HepG2 (cell line): Measurements from ENCODE around the gene ASMT. TPM values are rescaled to one million over a fixed set of nuclear protein-coding genes. Genes with fewer than 3 reads are reported as not detected.
"Not testable (repeated sequence)": the region's sequence is repeated elsewhere in the genome, so short reads cannot be mapped to it uniquely, and the experiment has no call there.

Source experiments
- ATAC-seq: fragments of 200-7000 bp; cut with Tn5 transposase; 3 replicates; pipeline ENCODE4 v1.9.1; 2020; ENCODE audit warnings: mild to moderate bottlenecking, moderate library complexity
- Bru-seq: library from RNA; stranded (reverse); fragments of 400-500 nt; gene quantifications from one replicate; lab custom pipeline; 2021; lab: Mats Ljungman, UMichigan
- BruChase-seq, 2 experiments: library from RNA; stranded (reverse); fragments of 400-500 nt; gene quantifications; one replicate each; lab custom pipeline; 2021; lab: Mats Ljungman, UMichigan
- BruUV-seq: library from RNA; stranded (reverse); fragments of 400-500 nt; replicated peaks from 2 replicates; lab custom pipeline; 2021; lab: Mats Ljungman, UMichigan
- CTCF ChIA-PET: fragments of 300-600 bp; formaldehyde crosslinking; extraction: SDS; loops from one replicate; lab custom pipeline; 2021; ENCODE audit warnings: low total read pairs, inconsistent platforms, low intra/inter-chr PET ratio; lab: Yijun Ruan, JAX
- POLR2A ChIA-PET: fragments of 350-600 bp; sonication (Branson Sonifier 250); formaldehyde crosslinking; loops from one replicate; lab custom pipeline; 2020; ENCODE audit warnings: antibody characterized with exemption, inconsistent platforms; lab: Yijun Ruan, JAX
- DNase-seq: peaks from one replicate; pipeline ENCODE4 v3.0.0-alpha.2; 2015; ENCODE audit warnings: low spot score
- FAIRE-seq: peaks from 3 replicates; lab custom pipeline; 2011; peaks lifted over from hg19 to GRCh38; lab: Jason Lieb, UNC
- H2AFZ ChIP-seq: one replicate; pipeline ENCODE4 v1.6.1; 2011; ENCODE audit warnings: low read length, inconsistent platforms
- H3K27ac ChIP-seq: fragments of 300-600 bp; 3 replicates; pipeline ENCODE4 v1.8.0; 2011; ENCODE audit warnings: mixed run types, mild to moderate bottlenecking, mixed read lengths, low read length, inconsistent platforms; ENCODE audit not compliant: insufficient read depth; ENCODE audit errors: extremely low read length
- H3K27me3 ChIP-seq, 2 experiments: fragments of 200-600 bp in 1 of 2; 2 replicates in 1 of 2; 3 replicates in 1 of 2; pipeline versions ENCODE4 v1.6.0 to v1.8.0; 2011; ENCODE audit warnings: low read length in 2 of 2, mild to moderate bottlenecking in 2 of 2, moderate library complexity in 2 of 2, inconsistent platforms in 1 of 2; ENCODE audit not compliant: insufficient read depth in 2 of 2, control insufficient read depth in 1 of 2
- H3K36me3 ChIP-seq, 2 experiments: fragments of 200-600 bp in 1 of 2; replicated peaks in 1 of 2; 2 replicates in 1 of 2; 3 replicates in 1 of 2; pipeline versions ENCODE4 v1.5.1 to v1.8.0; 2011; ENCODE audit warnings: low read length in 2 of 2, inconsistent platforms in 1 of 2; ENCODE audit not compliant: insufficient read depth in 2 of 2, control insufficient read depth in 1 of 2
- H3K4me1 ChIP-seq: 2 replicates; pipeline ENCODE4 v1.5.1; 2012; ENCODE audit warnings: low read length, inconsistent platforms; ENCODE audit not compliant: insufficient read depth
- H3K4me2 ChIP-seq: 2 replicates; pipeline ENCODE4 v1.6.0; 2011; ENCODE audit warnings: low read depth, low read length, inconsistent platforms
- H3K4me3 ChIP-seq, 3 experiments: fragments of 200-600 bp in 1 of 3; sonication (generic), shearing (Covaris generic) in 1 of 3; replicated peaks in 1 of 3; 2 replicates each; pipeline ENCODE4 v1.5.1; 2011 to 2016; ENCODE audit warnings: low read length in 3 of 3, inconsistent platforms in 2 of 3, low read depth in 2 of 3, mild to moderate bottlenecking in 2 of 3, control low read depth in 1 of 3, mixed read lengths in 1 of 3; ENCODE audit not compliant: insufficient read depth in 1 of 3
- H3K79me2 ChIP-seq: one replicate; pipeline ENCODE4 v1.6.1; 2011; ENCODE audit warnings: low read length, inconsistent platforms; ENCODE audit not compliant: insufficient read depth
- H3K9ac ChIP-seq: 2 replicates; pipeline ENCODE4 v1.6.0; 2011; ENCODE audit warnings: mild to moderate bottlenecking, low read depth, low read length, inconsistent platforms; ENCODE audit not compliant: insufficient read depth
- H3K9me3 ChIP-seq: 2 replicates; pipeline ENCODE4 v1.5.1; 2012; ENCODE audit warnings: mild to moderate bottlenecking, low read length
- H4K20me1 ChIP-seq: 2 replicates; pipeline ENCODE4 v1.6.0; 2011; ENCODE audit warnings: inconsistent platforms, mild to moderate bottlenecking, low read length, moderate library complexity; ENCODE audit not compliant: insufficient read depth
- KMT2A ChIP-seq: sonication (generic); formaldehyde crosslinking; IDR thresholded peaks from 2 replicates; pipeline ENCODE4 v1.4.0; 2020; ENCODE audit warnings: missing genetic modification reagents
- MED8 ChIP-seq: sonication (generic); formaldehyde crosslinking; IDR thresholded peaks from 2 replicates; pipeline ENCODE4 v1.8.1; 2023; ENCODE audit warnings: mild to moderate bottlenecking, missing genetic modification reagents; ENCODE audit not compliant: insufficient replicate concordance
- WGBS: methylation state at CpG from one replicate; pipeline ENCODE4 v1.1.6; 2017; ENCODE audit warnings: low lambda C conversion rate; 5-methylcytosine and 5-hydroxymethylcytosine counted together
- in situ Hi-C: cut with HindIII; loops from 2 replicates; pipeline ENCODE4 v1.10.0; 2017; ENCODE audit warnings: low pct_unique_long_range_greater_than_20kb; ENCODE audit not compliant: extremely low pct_ligation_motif_present
- intact Hi-C: fragments of 100-400 bp; cut with micrococcal nuclease; formaldehyde crosslinking; loops from one replicate; pipeline ENCODE4 v1.10.0; 2022; ENCODE audit not compliant: unreplicated experiment
- long read RNA-seq, 2 experiments: library from RNA in 1 of 2; library from polyadenylated mRNA in 1 of 2; stranded (forward) in 1 of 2; unstranded in 1 of 2; transcript quantifications; one replicate each; pipeline ENCODE4 v2.0.0, GENCODE V29; 2019 to 2022
- polyA minus RNA-seq, 3 experiments: library from RNA; depleted of rRNA, polyadenylated mRNA; stranded (reverse); fragments of >200 nt; gene quantifications; 2 replicates each; pipeline ENCODE4 v1.2.3, GENCODE V29; 2011; ENCODE audit warnings: low replicate concordance in 1 of 3
- polyA plus RNA-seq, 8 experiments: library from polyadenylated mRNA; depleted of rRNA in 3 of 8; stranded (reverse) in 7 of 8; unstranded in 1 of 8; fragments of >200 nt; fragmentation: Illumina TruSeq in 4 of 8; extraction: Trizol in 4 of 8; gene quantifications; 2 replicates each; pipeline versions ENCODE4 v1.2.1 to v1.2.3, GENCODE V29; 2011 to 2016; ENCODE audit warnings: low read depth in 4 of 8, missing spikeins in 1 of 8, mixed read lengths in 1 of 8; ENCODE audit not compliant: insufficient read depth in 1 of 8
- total RNA-seq, 5 experiments: library from RNA; depleted of rRNA; stranded (reverse); fragments of >200 nt; fragmentation: Illumina TruSeq; extraction: Trizol; gene quantifications; 2 replicates each; pipeline ENCODE4 v1.2.3, GENCODE V29; 2016; ENCODE audit warnings: low read depth in 1 of 5

ASMT gene, protein sequence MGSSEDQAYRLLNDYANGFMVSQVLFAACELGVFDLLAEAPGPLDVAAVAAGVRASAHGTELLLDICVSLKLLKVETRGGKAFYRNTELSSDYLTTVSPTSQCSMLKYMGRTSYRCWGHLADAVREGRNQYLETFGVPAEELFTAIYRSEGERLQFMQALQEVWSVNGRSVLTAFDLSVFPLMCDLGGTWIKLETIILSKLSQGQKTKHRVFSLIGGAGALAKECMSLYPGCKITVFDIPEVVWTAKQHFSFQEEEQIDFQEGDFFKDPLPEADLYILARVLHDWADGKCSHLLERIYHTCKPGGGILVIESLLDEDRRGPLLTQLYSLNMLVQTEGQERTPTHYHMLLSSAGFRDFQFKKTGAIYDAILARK
- total RNA-seq (2016; rRNA removed; fragmentation: Illumina TruSeq; extraction: Trizol) (not detected in 2 replicates), polyA plus RNA-seq (2011; rRNA removed) (0.04 and 0.33 TPM in 2 replicates), polyA minus RNA-seq (2011; rRNA and poly(A)+ RNA removed; ENCODE audit: low replicate concordance) (not detected in 2 replicates), Bru-seq, nascent RNA (not detected), BruChase-seq, experiment 1, labeled RNA remaining after a 6-hour chase (percentile 13 among the genes with signal in this experiment), BruChase-seq, experiment 2, labeled RNA remaining after a 2-hour chase (percentile 2 among the genes with signal in this experiment)
- not detected in 2 replicates for total RNA-seq (2016; cell fraction: cytosol; rRNA removed; fragmentation: Illumina TruSeq; extraction: Trizol; ENCODE audit: low read depth)
- not detected in 2 replicates for total RNA-seq (2016; cell fraction: insoluble cytoplasmic fraction; rRNA removed; fragmentation: Illumina TruSeq; extraction: Trizol)
- total RNA-seq (2016; cell fraction: membrane; rRNA removed; fragmentation: Illumina TruSeq; extraction: Trizol): not detected in 2 replicates
- total RNA-seq (2016; cell fraction: nucleus; rRNA removed; fragmentation: Illumina TruSeq; extraction: Trizol): not detected in 2 replicates
- 0.04 and 0.06 TPM in 2 replicates for polyA plus RNA-seq (2011; cell fraction: cytosol; rRNA removed)
- not detected in 2 replicates for polyA plus RNA-seq (2011; cell fraction: nucleus; rRNA removed)
- polyA plus RNA-seq (2012): not detected in 2 replicates
- 0.14 TPM in 1 of 2 replicates, not detected in the other for polyA plus RNA-seq (2016; cell fraction: cytosol; fragmentation: Illumina TruSeq; extraction: Trizol; ENCODE audit: low read depth)
- not detected in 2 replicates for polyA plus RNA-seq (2016; cell fraction: insoluble cytoplasmic fraction; fragmentation: Illumina TruSeq; extraction: Trizol; ENCODE audit: low read depth)
- 0.15 TPM in 1 of 2 replicates, not detected in the other for polyA plus RNA-seq (2016; cell fraction: membrane; fragmentation: Illumina TruSeq; extraction: Trizol; ENCODE audit: low read depth)
- polyA plus RNA-seq (2016; cell fraction: nucleus; fragmentation: Illumina TruSeq; extraction: Trizol; ENCODE audit: insufficient read depth, low read depth): not detected in 2 replicates
- polyA minus RNA-seq (2011; cell fraction: cytosol; rRNA and poly(A)+ RNA removed): not detected in 2 replicates
- polyA minus RNA-seq (2011; cell fraction: nucleus; rRNA and poly(A)+ RNA removed): not detected in 2 replicates
- long read RNA-seq, experiment 1: 0 reads
- long read RNA-seq, experiment 2: 0 reads

DNA sequence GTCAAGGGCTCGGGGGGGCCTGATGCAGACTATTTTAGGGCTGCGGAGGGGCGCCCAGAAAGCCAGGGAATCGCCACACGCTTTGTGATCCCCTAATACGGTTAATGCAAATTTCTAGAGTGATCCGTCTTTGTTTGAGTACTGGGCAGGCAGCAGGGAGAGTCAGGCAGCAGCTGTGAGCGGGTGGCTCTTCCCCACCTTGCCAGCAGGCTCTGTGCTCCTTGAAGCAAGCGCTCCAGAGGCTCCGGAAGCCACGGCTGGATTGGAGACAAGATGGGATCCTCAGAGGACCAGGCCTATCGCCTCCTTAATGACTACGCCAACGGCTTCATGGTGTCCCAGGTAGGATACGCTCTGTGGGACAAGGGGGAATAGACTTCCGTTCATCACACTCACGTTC, at the start of gene ASMT:
Gene ASMT (plus strand): TSS at position 133 of the 400 bp plus-strand sequence. CDS start 141 bp downstream, at position 274.
- Histone ChIP-seq H3K4me2 (no peak within 1 kb of the TSS), H3K9me3 (no peaks in the 10 kb centered on the region), H3K4me1 (0 out of 2 replicates have a peak, but pooled peaks cover 5% of the 10 kb centered on the region), H3K27ac (no peak within 1 kb of the TSS), H2AFZ (no peak within 1 kb of the TSS), H3K36me3 (no peaks in the 10 kb centered on the region), H3K27me3 (0 out of 5 replicates have a peak, but pooled peaks cover 0 to 2% of the 10 kb centered on the region in 2 experiments), H3K4me3 (no peak within 1 kb of the TSS), H3K9ac (no peak within 1 kb of the TSS), H3K79me2 (no peaks in the 10 kb centered on the region), H4K20me1 (no peaks in the 10 kb centered on the region)
- ATAC-seq (no peak), FAIRE-seq (no peak), DNase-seq (no peak)
- in situ Hi-C loops: no loop called here
- intact Hi-C loops: no loop called here
- TF ChIP-seq MED8 (CRISPR knock-in tag) (no peak), KMT2A (CRISPR knock-in tag) (no peak)
- BruUV-seq: no TSS peak
- ChIA-PET CTCF (no interaction called here), POLR2A (no interaction called here)
- 81% methylated on average over 7 of the region's 17 CpGs for WGBS

DNA sequence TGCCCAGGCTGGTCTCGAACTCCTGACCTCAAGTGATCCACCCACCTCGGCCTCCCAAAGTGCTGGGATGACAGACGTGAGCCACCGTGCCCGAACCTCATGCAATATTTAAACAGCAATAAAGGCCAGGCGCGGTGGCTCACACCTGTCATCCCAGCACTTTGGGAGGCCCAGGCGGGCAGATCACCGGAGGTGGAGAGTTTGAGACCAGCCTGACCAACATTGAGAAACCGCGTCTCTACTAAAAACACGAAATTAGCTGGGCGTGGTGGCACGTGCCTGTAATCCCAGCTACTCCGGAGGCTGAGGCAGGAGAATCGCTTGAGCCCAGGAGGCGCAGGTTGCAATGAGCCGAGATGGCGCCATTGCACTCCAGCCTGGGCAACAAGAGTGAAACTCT, 40.7 kb upstream of the ASMT start:
- H3K36me3 ChIP-seq, H3K4me2 ChIP-seq, H2AFZ ChIP-seq, POLR2A ChIA-PET, intact Hi-C loops, ATAC-seq, H3K79me2 ChIP-seq, DNase-seq, H4K20me1 ChIP-seq, H3K9ac ChIP-seq, H3K27ac ChIP-seq, H3K27me3 ChIP-seq, BruUV-seq, FAIRE-seq, H3K4me1 ChIP-seq, H3K4me3 ChIP-seq, H3K9me3 ChIP-seq, in situ Hi-C loops, CTCF ChIA-PET: not testable (repeated sequence)
- WGBS: 58% methylated on average over 19 of the region's 19 CpGs
